Measurements from ENCODE around the gene PDE1A. TPM values are rescaled to one million over a fixed set of nuclear protein-coding genes. Genes with fewer than 3 reads are reported as not detected.

PDE1A gene
- polyA plus RNA-seq, 1 of the 3 experiments (the other 2 are of a cell fraction): 0.08 TPM

- Histone ChIP-seq H3K9ac (no peak overlapping the region), H3K27me3 (ENCODE audit: insufficient read depth) (no peaks in the 10 kb centered on the region), H2AFZ (ENCODE audit: low read depth) (no peak overlapping the region), H4K20me1 (ENCODE audit: insufficient read depth) (no peaks in the 10 kb centered on the region), H3K79me2 (ENCODE audit: insufficient read depth) (no peaks in the 10 kb centered on the region), H3K27ac (ENCODE audit: low read depth in 2 of 2, low read length in 1 of 2) (no peak overlapping the region), H3K9me3 (no peaks in the 10 kb centered on the region), H3K4me1 (ENCODE audit: control insufficient read depth in 1 of 2, insufficient read depth in 2 of 2, low read depth in 1 of 2, low read length in 1 of 2) (peaks cover 0 to 21% of the 10 kb centered on the region in 2 experiments; a peak in 2 of 4 replicates), H3K4me2 (no peak overlapping the region), H3K4me3 (ENCODE audit: low read depth in 2 of 2, low read length in 1 of 2) (no peak overlapping the region), H3K36me3 (replicated peaks in 1 of 2; ENCODE audit: control insufficient read depth in 1 of 2, insufficient read depth in 2 of 2, low read length in 1 of 2) (no peaks in the 10 kb centered on the region), H3K9me2 (no peaks in the 10 kb centered on the region), H3F3A (replicated peaks; ENCODE audit: insufficient read depth) (peaks cover 17% of the 10 kb centered on the region)
- ChIA-PET POLR2A (no interaction called here), CTCF (no interaction called here)
- no peak for DNase-seq
- 67% methylated on average over 1 of the region's 1 CpG for WGBS (ENCODE audit: low lambda C conversion rate)
- TF ChIP-seq MEF2A (IDR thresholded peaks at IDR 0.05; ENCODE audit: borderline replicate concordance, low read depth): no peak
- no peak for TF ChIP-seq NFIC (IDR thresholded peaks at IDR 0.05; ENCODE audit: borderline replicate concordance)
- TF ChIP-seq, protein P1, sequence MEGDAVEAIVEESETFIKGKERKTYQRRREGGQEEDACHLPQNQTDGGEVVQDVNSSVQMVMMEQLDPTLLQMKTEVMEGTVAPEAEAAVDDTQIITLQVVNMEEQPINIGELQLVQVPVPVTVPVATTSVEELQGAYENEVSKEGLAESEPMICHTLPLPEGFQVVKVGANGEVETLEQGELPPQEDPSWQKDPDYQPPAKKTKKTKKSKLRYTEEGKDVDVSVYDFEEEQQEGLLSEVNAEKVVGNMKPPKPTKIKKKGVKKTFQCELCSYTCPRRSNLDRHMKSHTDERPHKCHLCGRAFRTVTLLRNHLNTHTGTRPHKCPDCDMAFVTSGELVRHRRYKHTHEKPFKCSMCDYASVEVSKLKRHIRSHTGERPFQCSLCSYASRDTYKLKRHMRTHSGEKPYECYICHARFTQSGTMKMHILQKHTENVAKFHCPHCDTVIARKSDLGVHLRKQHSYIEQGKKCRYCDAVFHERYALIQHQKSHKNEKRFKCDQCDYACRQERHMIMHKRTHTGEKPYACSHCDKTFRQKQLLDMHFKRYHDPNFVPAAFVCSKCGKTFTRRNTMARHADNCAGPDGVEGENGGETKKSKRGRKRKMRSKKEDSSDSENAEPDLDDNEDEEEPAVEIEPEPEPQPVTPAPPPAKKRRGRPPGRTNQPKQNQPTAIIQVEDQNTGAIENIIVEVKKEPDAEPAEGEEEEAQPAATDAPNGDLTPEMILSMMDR (IDR thresholded peaks at IDR 0.05): peak; percentile 23; the same call in 1 of the 2 replicates
- TF ChIP-seq SMC3 (IDR thresholded peaks at IDR 0.05; ENCODE audit: low read depth, low read length): peak; percentile 22; the same call in 1 of the 2 replicates
- peak; percentile 46 for TF ChIP-seq RAD21 (IDR thresholded peaks at IDR 0.05; ENCODE audit: low read length)
- TF ChIP-seq, protein P2, sequence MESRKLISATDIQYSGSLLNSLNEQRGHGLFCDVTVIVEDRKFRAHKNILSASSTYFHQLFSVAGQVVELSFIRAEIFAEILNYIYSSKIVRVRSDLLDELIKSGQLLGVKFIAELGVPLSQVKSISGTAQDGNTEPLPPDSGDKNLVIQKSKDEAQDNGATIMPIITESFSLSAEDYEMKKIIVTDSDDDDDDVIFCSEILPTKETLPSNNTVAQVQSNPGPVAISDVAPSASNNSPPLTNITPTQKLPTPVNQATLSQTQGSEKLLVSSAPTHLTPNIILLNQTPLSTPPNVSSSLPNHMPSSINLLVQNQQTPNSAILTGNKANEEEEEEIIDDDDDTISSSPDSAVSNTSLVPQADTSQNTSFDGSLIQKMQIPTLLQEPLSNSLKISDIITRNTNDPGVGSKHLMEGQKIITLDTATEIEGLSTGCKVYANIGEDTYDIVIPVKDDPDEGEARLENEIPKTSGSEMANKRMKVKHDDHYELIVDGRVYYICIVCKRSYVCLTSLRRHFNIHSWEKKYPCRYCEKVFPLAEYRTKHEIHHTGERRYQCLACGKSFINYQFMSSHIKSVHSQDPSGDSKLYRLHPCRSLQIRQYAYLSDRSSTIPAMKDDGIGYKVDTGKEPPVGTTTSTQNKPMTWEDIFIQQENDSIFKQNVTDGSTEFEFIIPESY (IDR thresholded peaks at IDR 0.05; ENCODE audit: borderline replicate concordance, low read depth): no peak
- TF ChIP-seq TCF12 (IDR thresholded peaks at IDR 0.05): no peak
Measured at GRCh38 chr2:182301093-182301492, 125.7 kb downstream of the PDE1A start.

DNA sequence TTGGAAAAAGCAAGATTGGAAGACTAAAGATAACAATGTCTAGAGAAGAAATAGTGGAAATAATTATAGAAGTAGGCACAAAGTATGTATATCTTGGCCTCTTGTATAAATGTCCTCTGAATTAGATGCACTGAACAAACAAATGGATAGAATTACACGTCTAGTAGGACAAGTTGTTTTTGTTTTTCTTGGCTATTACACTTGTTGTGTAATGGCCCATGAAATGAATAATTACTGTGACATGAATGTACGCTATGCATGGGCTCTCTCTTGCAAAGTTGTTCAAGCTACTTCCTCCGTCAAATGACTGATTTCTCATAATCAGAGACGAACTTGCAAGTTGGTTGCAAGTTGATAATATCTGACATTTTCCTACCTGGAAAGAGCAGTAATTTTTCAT is 126.2 kb downstream of the PDE1A start:
- CTCF ChIA-PET: no interaction called here
- Histone ChIP-seq H3F3A (replicated peaks; ENCODE audit: insufficient read depth) (peaks cover 17% of the 10 kb centered on the region), H3K4me3 (ENCODE audit: low read depth in 2 of 2, low read length in 1 of 2) (no peak overlapping the region), H2AFZ (ENCODE audit: low read depth) (no peak overlapping the region), H3K27me3 (ENCODE audit: insufficient read depth) (no peaks in the 10 kb centered on the region), H3K9me2 (no peaks in the 10 kb centered on the region), H3K4me1 (ENCODE audit: control insufficient read depth in 1 of 2, insufficient read depth in 2 of 2, low read depth in 1 of 2, low read length in 1 of 2) (peaks cover 0 to 21% of the 10 kb centered on the region in 2 experiments; a peak in 2 of 4 replicates), H3K4me2 (no peak overlapping the region), H3K79me2 (ENCODE audit: insufficient read depth) (no peaks in the 10 kb centered on the region), H3K9me3 (no peaks in the 10 kb centered on the region), H3K36me3 (replicated peaks in 1 of 2; ENCODE audit: control insufficient read depth in 1 of 2, insufficient read depth in 2 of 2, low read length in 1 of 2) (no peaks in the 10 kb centered on the region), H3K27ac (ENCODE audit: low read depth in 2 of 2, low read length in 1 of 2) (no peak overlapping the region), H3K9ac (no peak overlapping the region), H4K20me1 (ENCODE audit: insufficient read depth) (no peaks in the 10 kb centered on the region)
- DNase-seq: no peak
- POLR2A ChIA-PET: no interaction called here
- TF ChIP-seq, protein P3, sequence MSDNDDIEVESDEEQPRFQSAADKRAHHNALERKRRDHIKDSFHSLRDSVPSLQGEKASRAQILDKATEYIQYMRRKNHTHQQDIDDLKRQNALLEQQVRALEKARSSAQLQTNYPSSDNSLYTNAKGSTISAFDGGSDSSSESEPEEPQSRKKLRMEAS (IDR thresholded peaks at IDR 0.05; ENCODE audit: low read depth): no peak
- no peak for TF ChIP-seq TCF12 (IDR thresholded peaks at IDR 0.05)
- no peak for TF ChIP-seq USF1 (IDR thresholded peaks at IDR 0.05; ENCODE audit: borderline replicate concordance, low read depth)
- no peak for TF ChIP-seq TAF1 (IDR thresholded peaks at IDR 0.05; ENCODE audit: borderline replicate concordance, low read depth, low read length)
- TF ChIP-seq EP300 (IDR thresholded peaks at IDR 0.05; ENCODE audit: borderline replicate concordance in 1 of 2, low read depth in 1 of 2, low read length in 1 of 2): no peak
- no peak for TF ChIP-seq PBX3 (IDR thresholded peaks at IDR 0.05)
- no peak for TF ChIP-seq JUND (IDR thresholded peaks at IDR 0.05)
- no peak for TF ChIP-seq GATA2 (CRISPR knock-in tag; IDR thresholded peaks at IDR 0.05)
- no peak for TF ChIP-seq MEF2A (IDR thresholded peaks at IDR 0.05; ENCODE audit: borderline replicate concordance, low read depth)
- no peak for TF ChIP-seq RCOR1 (IDR thresholded peaks at IDR 0.05; ENCODE audit: low read length)
- 83% methylated on average over 4 of the region's 4 CpGs for WGBS (ENCODE audit: low lambda C conversion rate)

All from SK-N-SH (cell line).